Measurements from ENCODE around the gene YPEL2.
A peak's percentile ranks its signal among the peaks of the same experiment; 100 is the strongest.
"Not testable (repeated sequence)": the region's sequence is repeated elsewhere in the genome, so short reads cannot be mapped to it uniquely, and the experiment has no call there.

YPEL2 gene

DNA sequence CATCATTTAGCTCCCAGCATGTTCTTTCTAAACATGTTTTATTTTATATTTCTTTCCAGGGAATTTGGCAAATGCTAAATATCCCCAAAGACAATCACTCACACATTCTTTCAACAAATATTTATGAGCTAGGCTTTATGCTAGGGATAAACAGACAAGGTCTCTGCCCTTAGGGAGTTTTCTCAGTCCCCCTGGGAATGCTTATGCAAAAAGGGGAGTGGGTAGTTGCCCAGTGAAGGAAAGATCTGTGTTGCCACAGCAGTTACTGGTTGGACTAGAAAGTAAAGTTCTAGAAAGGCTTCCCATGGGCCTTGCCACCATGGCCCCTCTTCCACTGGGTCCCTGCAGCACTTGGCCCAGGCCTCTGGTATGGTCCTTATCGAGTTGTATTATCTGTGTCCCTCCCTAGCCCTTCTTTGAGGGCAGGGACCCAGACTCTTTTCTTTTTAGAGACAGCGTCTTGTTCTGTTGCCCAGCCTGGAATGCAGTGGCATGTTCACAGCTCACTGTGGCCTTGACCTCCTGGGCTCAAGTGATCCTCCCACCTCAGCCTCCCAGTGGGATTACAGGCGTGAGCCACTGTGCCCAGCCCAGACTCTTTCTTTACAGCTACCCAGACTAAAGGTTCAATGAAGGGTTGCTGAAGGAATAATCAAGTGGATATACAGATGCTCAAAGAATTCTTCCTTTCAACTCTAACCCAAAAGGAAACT is 78.0 kb downstream of the YPEL2 start:
- no peak for FAIRE-seq

DNA sequence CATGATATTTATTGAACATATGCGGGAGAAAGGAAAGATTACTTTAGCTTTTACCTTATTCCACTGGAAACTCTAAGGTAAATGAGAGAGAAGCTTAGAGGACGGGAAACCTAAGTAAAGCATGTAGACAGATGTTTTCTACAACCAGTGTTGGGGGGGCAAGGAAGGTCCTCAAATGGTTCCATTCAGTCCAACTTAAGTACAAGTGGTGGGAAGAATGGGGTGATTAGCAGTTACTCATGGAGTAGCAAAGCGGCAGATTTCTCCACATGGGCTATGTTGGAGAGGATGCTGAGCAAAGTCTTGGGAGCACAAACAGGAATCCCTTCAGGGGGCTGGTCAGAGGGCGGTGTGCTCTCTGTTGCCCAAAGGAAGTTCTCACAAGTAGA is 78.6 kb downstream of the YPEL2 start:
- FAIRE-seq, result no peak

DNA sequence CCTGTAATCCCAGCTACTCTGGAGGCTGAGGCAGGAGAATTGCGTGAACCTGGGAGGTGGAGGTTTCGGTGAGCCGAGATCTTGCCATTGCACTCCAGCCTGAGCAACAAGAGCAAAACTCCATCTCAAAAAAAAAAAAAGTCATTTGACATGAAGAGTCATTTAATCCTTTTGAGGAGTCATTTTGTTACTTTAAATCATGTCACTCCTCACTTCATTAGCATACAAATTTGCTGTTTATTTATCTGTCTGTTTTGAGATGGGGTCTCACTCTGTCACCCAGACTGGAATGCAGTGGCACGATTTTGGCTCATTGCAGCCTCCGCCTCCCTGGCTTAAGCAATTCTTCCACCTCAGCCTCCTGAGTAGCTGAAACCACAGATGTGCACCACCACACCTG is 81.0 kb downstream of the YPEL2 start:
- not testable (repeated sequence) for FAIRE-seq

DNA sequence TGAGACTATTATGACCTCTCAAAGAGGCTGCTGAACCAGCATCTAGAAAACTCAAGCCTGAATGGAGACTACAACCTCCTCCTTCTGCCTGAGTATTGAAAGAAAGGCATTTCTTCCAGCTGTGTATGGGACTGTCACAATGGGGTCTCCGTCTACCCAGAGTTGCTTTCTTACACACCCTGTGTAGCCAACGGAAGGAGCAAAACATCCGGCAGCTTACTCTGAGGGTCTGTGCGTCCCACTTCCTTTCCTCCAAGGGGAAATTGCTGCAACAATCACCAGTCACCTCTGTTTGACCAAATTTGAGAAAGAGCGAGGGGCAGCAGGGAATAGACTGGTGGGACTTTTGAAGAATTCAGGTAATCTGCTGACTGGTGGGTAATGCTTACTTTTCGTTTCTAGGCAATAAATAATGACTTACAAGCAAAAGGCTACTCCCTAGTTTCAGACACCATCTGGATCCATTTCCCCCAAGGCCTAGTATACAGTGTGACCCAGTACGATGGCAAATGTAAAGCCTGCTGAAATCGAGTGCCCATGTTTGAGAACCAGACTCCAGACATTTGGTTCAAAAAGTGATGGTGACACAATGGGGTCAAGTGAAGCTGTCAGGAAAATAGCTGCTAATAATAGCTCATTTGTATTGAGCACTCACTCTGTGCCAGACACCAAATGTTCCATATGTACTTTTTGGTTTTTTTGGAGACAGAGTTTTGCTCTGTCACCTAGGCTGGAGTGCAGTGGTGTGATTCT is 81.7 kb downstream of the YPEL2 start:
- peak; percentile 43 for FAIRE-seq

DNA sequence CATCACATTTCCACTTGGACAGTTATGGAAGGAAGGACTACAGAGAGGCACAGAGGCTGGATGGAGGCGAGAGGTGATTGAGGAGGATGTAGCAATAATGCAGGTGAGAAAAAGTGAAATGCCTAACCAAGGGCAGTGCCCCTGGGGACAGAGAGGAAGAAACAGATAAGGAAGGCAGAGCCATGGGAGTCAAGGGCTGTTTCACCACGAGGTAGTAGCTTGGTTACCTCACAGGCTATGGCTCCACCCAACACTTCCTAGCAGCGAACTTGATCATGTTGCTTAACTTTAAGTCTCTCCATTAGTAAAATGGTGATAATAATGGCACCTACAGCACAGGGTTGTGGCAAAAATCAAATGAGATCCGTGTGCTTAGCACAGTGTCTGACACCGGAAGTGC is 83.9 kb downstream of the YPEL2 start:
- no peak for FAIRE-seq

DNA sequence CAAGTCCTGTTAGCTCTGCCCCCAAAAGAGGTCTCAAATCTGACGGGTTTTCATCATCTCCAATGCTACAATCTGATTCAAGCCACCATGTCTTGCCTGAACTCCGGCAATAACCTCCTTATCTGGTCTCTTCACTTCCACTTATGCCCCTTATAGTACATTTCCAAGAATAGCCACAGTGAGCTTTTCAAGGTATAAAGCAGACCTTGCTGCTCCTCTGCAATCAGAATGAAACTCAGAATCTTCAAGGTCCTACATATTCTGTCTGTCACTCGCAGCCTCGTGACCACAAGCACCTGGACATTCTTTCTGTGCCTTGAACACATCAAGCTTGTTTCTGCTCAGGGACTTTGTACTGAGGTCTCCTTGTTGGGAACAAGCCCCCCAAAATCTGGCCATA is 84.7 kb downstream of the YPEL2 start:
- FAIRE-seq, result no peak

DNA sequence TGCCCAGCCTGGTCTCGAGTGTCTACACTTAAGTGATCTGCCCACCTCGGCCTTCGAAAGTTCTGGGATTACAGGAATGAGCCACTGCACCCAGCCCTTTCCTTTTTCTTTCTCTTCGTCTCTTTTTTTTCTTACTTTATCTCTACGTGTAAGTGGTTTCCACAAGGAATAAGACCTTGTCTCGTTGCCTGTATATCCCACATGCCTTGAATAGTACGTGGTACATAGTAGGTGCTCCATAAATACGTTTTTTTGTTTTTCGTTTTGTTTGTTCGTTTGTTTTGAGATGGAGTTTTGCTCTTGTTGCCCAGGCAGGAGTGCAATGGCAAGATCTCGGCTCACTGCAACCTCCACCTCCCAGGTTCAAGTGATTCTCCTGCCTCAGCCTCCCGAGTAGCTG is 86.0 kb downstream of the YPEL2 start:
- no peak for FAIRE-seq

DNA sequence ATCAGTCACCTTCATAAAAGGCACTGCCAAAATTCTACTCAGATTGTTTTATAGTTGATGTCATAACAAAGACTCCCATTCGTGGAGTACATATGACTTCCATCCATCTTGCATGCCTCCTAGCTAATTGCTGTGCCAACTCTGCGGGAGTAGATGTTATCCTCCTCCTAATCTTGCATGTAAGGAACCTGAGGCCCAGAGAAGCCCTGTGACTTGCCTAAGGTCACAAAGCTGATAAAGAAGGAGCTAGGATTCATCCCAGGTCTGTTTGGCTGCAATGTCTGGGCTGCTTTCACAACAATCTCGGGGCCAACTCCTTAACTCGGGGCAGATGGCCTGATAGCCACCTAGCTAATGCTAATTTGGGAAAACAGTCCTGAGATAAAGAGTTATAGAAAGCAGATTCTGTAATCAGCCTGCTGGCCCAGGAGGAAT is 87.3 kb downstream of the YPEL2 start:
- no peak for FAIRE-seq

DNA sequence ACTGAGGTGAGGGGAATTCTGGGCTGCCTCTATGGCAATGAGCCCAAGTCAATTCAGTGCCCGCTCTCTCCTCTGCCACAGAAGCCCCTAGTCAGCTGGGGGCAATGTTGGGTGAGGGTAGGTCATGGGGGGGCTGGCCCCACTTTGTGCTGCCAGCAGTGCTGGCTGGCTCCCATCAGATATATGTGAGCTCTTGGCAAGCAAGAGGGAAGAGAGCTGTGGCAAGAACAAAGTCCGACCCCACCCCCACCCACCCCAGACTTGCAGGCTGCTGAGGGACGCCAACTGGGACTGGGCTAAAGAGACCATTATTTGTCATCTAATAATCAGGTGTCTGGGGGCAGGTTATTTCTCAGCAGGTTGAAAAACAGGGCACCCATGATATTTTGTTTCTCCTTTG is 89.4 kb downstream of the YPEL2 start:
- no peak for FAIRE-seq

DNA sequence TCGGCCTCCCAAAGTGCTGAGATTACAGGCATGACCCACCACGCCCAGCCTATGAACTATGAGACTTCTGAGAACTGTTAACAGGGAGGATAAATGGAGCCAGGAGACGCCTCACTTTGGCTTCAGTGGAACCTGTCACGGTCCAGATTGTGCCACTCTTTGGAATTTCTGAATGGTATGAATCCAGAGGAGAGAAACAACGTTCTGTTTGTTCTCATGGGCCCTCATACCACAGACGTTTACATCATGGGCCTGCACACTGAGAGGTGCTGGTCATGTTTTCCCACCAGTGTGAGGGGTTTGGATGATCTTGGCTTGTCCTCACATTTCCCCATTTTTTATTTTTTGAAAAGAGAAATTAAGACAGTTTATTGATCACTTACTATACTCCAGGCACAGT is 90.3 kb downstream of the YPEL2 start:
- FAIRE-seq, result no peak

DNA sequence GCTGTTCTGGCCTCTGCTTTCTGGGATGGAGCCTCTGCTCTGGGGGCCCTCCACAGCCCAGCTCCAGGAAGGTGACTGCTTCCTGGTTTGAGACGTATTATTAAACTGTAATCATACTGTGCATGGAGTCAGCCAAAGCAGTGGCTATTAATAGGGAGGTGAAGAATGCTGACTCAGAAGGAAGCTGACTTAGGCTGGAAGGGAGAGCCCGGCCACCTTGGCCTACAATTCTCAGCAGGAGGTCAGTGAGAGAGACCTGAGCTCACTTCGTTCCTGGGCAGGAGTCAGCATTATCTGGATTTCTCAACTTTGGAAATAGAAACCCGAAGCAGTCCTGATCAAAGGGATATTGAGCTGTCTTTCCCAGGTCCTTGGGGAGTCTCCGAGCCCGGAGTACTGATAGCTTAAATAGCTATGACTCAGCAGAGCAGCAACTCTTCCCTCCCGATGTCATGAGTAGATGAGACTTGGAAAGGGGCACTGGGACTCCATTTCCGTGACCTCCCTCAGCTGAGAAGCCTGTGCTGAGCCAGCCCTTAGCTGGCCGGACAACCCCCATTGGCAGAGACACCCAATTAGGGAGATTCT is 91.8 kb downstream of the YPEL2 start:
- FAIRE-seq, result no peak

DNA sequence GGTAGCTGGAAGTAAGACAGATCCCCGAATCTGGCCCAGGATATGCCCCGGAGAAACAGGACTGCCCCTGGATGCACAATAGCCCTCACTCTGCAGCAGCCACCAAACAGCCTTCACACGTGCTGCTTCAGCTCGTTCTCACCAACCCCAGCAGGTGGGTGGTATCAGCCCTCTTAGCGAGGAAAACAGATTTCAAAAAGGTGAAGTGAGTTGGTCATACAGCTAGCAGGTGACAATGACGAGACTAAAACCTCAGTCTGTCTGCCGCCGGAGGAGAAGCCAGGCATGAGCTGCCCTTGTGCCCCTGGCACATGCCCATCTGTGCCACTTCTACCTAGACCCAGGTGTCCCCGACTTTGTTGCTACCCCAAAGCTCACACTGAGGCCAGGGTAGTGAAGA is 92.4 kb downstream of the YPEL2 start:
- no peak for FAIRE-seq

DNA sequence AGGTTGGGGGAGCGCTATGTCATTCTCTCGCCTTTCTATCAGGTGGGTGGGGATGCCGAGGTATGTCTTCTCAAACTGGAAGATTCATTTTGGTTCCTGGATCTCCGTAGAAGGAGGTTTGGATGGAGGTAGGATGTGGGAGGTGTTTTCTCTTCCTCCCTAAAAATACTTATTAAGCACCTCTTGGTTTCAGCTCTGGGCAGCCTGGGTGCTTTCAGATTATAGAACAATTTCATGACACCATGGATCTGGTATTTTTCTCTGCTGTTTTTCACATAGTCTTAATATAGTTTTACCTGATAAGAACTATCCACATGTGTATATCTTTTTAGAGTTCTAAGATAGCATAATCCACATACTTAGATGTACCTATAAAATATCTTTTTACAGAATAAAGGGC is 92.9 kb downstream of the YPEL2 start:
- FAIRE-seq, result no peak

DNA sequence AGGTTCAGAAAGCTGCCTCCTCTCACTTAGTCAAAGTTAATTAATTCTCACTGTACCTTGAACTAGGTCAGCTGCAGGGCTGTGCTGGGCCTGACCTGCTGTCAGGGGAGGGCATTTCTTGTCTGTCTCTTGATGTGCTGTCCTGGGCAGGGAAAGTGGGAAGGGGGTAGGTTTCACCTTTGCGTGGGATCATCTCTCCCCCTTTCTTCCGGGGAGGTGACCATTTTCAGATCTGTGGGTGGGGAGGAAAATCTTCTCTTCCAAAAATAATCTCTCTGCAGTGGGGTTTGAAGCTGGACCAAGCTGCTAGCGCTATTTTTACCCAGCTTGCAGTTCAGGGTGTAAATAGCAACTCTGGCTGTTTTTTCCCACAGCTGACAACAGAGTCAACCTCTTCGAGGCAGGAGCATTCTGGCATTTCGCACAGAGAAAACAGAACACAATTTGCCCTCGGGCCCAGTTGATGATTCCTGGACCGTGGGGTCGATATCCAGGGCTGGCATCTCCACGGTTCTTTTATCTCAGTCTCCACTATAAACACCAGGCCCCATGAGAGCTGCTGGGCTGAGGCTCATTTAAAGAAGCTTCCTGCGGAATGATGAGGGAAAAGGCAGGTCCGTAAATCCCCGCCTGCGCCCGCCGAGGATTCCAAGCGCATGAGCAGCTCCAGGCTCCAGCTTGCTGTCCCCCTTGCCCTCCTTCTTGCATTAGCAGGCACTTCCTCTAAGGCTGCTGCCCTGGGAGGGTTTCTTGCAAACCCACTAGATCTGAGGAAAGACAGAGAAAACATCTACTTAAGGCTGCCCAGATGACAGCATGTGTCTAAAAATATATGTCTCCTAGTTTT is 93.9 kb downstream of the YPEL2 start:
- FAIRE-seq, result no peak

DNA sequence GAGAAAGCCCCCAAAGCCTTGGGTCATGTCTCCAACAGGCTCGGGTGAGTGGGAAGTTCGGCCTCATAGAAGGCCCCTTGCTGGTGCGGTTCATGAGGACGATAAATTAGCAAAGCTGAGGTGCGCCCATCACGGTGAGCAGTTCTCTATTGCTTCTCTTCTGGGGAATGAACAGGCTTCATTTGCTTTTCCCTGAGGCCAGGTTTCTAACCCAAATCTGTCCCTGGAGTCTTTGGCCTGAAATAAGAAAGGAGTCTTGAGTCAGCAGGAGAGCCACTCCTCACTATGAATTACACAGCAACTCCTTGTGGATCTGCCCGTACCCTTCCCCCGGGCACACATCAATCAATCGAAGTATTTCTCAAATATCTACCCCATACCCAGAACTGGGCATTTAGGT is 94.6 kb downstream of the YPEL2 start:
- no peak for FAIRE-seq

DNA sequence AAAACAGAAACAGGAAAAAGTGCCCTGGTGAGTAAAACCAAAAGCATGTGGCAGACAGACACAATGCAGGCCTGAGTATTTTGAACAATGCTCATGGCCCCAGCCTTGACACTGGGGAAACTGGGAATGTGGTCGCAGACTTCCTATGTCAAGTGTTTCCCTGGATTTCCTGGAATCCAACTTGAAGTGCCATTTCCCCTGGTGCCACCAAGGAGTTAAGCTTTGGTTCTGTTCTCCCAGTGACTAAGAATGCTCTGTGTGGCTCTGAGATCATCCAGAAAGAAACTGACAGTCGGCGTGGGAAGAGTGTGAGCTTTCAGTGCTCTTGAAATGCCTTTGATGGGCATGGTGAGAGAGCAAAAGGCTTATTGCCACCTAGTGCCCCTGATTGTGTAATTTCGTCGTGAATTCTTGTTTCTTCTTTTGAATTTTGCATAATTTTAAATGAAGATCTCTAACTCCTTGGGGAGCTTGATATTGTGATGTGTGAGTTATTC is 96.0 kb downstream of the YPEL2 start:
- FAIRE-seq, result no peak

DNA sequence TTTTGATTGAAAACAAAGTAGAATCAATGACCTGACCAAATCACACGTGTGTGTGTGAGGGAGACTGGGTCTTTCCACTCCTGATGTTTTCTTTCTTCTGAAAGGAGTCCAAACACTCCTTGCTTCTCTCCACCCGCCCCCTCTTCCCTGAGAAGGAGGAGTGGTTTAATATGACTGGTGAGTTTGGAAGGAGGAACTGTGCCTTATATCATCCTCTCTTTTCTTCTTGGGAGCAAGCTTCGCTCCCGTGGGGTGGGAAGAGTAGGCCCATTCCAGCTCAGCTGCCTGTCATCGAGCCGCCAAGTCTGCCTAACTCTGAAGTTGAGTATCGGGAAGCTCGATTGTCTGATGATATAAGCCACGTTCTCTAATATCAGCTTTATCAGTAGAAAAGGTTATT is 96.5 kb downstream of the YPEL2 start:
- no peak for FAIRE-seq

DNA sequence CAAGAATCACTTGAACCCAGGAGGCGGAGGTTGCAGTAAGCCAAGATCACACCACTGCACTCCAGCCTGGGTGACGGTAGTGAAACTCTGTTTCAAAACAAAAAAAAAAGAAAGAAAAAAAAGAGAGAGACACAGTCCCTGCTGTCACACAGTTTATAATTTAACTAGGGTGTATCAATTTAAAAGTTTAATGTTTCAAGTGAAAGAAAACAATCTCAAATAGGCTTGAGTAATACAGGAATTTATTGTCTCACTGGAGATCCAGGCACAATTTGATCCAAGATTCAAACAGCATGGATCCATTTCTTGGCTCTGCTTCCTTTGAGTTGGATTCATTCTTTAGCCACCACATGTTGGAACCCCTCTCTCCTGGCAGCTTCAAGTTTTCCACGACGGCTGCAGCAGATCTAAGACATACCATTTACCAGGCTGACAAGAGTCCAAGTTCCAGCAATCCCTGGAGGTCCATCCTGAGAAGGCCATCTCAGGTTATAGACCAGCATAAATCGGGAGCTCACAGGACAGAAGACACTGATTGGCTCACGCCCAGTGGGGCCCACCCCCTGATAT is 97.5 kb downstream of the YPEL2 start:
- no peak for FAIRE-seq

DNA sequence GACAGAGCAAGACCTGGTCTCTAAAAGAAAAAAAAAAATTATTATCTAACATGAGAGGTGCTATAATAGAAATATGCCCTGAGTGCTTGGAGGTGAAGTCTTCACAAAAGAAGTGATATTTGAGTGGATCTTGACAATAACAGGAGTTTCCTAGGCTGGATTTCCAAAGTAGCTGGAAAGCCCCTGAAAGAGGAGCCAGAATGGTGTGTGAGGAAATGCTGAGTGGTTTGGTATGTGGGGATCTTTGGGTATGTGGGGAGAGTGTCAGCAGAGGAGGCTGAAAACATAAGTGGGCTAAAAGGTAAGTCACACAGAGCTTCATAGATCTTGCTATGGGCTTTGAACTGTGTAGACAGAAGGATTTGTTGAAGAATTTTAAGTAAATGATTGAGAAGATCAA is 100.1 kb downstream of the YPEL2 start:
- FAIRE-seq, result no peak

DNA sequence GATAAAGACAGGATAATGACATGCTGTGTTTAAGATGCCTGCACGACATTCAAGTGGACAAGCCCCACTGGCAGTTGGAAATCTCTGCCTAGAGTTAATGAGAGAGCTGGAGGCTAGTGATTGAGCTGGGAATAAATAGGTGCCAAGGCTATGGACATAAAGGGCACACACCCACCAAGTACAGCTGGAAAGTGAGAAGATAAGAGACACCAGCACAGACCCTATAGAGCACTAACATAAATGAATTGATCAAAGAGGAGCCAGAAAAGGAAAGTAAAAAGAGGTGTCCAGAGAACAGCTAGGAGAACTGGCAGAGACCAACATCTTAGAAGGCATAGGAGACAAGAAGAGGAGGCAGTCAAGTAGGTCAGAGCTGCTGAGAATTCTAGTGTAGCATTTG is 101.2 kb downstream of the YPEL2 start:
- FAIRE-seq, result no peak

DNA sequence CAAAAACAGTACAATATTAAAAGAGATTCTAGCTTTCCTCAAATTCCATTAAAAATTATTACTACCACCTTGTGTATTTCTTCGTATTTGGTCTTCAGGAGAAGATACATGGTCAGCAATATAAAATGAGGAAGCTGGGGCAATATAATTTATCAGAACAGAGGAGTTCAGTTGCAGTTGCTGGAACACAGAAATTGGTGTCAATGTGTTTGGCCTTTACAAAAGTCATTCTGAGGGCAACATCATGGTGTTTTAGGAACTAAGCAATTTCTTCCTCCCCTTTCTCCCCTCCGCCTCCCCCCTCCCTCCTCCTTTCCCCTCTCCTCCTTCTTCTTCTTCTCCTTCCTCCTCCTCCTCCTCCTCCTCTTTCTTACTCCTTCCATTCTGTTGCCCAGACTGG is 102.1 kb downstream of the YPEL2 start:
- no peak for FAIRE-seq

DNA sequence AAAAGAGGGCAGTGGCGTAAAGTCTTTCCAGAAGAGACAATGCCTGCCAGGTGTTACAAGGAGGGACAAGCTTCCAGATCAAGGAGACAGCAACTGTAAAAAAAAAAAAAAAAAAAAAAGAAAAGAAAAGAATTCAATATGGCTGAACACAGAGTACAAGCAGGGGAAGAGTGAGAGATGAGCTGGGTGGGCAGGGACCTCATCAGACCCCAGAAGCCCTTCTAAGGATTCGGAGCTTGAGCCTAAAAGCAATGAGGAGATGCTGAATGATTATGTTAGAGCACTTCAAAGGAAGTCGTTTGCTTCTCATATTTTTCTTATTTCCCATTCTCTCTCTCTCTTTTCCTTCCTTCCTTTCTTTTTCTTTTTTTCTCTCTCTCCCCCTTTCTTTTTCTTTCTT is 103.0 kb downstream of the YPEL2 start:
- no peak for FAIRE-seq

DNA sequence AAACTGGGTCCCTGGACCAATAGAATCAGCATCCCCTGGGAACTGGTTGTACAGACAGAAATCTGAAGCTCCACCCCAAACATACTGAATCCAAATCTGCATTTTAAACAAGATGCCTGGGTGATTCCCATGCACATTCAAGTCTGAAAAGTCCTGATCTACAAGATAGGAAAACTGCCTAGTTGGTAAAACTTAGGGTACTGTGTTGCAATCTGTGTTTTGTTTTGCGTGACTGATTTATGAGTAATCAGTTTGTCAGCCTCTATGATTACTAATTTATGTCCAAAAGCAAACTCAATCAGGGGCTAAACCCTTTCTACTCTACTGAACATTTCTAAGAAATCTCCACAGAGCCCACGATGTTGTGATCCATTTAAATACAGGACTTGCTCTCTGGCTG is 103.8 kb downstream of the YPEL2 start:
- peak; percentile 79 for FAIRE-seq
